Measurements from ENCODE around the gene ATP5F1D. TPM values are rescaled to one million over a fixed set of nuclear protein-coding genes. Genes with fewer than 3 reads are reported as not detected.

The ATP5F1D gene
- total and polyA plus RNA-seq, 2 of the 13 experiments (the other 11 are each of a cell fraction or from before 2014, with no cell fraction given): 39.4 to 78.7 TPM

DNA sequence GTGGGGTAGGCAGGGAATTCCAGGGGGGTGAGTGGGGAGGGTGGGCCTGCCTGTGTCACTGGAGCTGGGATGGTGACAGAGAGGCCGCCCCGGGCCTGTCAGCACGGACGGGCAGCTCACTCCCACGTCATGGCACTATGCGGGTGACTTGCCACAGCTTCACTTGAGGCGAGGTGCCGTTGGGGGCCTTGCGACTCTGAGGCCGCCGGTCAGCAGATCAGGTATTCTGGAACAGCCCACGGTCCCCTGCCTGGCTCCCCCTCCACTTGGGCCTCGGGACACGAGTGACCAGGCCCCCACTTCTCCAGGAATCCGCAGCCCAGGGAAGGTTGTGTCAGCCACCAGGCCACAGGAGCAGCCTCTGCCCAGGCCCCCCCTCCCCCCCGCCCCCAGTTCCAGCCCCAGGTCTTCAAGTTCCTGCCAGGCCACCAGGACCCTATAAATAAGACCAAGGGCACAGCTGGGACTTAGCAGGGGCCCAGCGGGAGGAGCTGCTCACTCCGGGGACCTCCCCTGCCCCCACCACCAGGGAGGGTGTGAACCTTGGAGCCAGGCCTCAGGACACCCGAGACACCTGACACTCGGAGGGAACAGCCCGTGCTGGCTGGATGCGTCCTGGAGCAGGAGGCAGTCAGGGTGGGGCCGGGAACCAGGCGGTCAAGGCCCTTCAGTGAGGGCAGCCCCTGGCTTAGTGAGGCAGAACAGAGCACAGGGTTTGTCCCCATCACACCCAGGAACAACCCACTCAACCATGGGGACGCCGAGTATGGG lies 4.1 kb downstream of the ATP5F1D start (continued):
- TF ChIP-seq, protein P1, sequence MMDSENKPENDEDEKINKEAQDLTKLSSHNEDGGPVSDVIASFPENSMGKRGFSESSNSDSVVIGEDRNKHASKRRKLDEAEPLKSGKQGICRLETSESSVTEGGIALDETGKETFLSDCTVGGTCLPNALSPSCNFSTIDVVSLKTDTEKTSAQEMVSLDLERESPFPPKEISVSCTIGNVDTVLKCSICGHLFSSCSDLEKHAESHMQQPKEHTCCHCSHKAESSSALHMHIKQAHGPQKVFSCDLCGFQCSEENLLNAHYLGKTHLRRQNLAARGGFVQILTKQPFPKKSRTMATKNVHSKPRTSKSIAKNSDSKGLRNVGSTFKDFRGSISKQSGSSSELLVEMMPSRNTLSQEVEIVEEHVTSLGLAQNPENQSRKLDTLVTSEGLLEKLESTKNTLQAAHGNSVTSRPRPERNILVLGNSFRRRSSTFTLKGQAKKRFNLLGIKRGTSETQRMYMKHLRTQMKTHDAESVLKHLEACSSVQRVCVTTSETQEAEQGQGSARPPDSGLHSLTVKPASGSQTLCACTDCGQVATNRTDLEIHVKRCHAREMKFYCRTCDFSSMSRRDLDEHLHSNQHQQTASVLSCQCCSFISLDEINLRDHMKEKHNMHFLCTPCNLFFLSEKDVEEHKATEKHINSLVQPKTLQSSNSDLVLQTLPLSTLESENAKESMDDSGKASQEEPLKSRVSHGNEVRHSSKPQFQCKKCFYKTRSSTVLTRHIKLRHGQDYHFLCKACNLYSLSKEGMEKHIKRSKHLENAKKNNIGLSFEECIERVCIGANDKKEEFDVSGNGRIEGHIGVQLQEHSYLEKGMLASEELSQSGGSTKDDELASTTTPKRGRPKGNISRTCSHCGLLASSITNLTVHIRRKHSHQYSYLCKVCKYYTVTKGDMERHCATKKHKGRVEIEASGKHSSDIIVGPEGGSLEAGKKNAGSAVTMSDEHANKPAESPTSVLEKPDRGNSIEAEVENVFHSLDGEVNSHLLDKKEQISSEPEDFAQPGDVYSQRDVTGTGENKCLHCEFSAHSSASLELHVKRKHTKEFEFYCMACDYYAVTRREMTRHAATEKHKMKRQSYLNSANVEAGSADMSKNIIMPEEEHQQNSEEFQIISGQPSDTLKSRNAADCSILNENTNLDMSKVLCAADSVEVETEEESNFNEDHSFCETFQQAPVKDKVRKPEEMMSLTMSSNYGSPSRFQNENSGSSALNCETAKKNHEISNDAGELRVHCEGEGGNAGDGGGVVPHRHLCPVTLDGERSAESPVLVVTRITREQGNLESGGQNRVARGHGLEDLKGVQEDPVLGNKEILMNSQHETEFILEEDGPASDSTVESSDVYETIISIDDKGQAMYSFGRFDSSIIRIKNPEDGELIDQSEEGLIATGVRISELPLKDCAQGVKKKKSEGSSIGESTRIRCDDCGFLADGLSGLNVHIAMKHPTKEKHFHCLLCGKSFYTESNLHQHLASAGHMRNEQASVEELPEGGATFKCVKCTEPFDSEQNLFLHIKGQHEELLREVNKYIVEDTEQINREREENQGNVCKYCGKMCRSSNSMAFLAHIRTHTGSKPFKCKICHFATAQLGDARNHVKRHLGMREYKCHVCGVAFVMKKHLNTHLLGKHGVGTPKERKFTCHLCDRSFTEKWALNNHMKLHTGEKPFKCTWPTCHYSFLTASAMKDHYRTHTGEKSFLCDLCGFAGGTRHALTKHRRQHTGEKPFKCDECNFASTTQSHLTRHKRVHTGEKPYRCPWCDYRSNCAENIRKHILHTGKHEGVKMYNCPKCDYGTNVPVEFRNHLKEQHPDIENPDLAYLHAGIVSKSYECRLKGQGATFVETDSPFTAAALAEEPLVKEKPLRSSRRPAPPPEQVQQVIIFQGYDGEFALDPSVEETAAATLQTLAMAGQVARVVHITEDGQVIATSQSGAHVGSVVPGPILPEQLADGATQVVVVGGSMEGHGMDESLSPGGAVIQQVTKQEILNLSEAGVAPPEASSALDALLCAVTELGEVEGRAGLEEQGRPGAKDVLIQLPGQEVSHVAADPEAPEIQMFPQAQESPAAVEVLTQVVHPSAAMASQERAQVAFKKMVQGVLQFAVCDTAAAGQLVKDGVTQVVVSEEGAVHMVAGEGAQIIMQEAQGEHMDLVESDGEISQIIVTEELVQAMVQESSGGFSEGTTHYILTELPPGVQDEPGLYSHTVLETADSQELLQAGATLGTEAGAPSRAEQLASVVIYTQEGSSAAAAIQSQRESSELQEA (CRISPR knock-in tag; IDR thresholded peaks at IDR 0.05; ENCODE audit: not compliant biosample characterization): no peak
- TF ChIP-seq BORCS8-MEF2B (CRISPR knock-in tag; IDR thresholded peaks at IDR 0.05): peak; percentile 46; the same call in 1 of the 2 replicates
- TF ChIP-seq, protein P2, sequence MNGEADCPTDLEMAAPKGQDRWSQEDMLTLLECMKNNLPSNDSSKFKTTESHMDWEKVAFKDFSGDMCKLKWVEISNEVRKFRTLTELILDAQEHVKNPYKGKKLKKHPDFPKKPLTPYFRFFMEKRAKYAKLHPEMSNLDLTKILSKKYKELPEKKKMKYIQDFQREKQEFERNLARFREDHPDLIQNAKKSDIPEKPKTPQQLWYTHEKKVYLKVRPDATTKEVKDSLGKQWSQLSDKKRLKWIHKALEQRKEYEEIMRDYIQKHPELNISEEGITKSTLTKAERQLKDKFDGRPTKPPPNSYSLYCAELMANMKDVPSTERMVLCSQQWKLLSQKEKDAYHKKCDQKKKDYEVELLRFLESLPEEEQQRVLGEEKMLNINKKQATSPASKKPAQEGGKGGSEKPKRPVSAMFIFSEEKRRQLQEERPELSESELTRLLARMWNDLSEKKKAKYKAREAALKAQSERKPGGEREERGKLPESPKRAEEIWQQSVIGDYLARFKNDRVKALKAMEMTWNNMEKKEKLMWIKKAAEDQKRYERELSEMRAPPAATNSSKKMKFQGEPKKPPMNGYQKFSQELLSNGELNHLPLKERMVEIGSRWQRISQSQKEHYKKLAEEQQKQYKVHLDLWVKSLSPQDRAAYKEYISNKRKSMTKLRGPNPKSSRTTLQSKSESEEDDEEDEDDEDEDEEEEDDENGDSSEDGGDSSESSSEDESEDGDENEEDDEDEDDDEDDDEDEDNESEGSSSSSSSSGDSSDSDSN (CRISPR knock-in tag; IDR thresholded peaks at IDR 0.05): peak; percentile 45
- no peak for TF ChIP-seq ZBED4 (CRISPR knock-in tag; IDR thresholded peaks at IDR 0.05; ENCODE audit: borderline replicate concordance)
- TF ChIP-seq ATRX (CRISPR knock-in tag; IDR thresholded peaks at IDR 0.05; ENCODE audit: borderline replicate concordance): no peak; the same call in 1 of the 2 replicates
- TF ChIP-seq, protein P3, sequence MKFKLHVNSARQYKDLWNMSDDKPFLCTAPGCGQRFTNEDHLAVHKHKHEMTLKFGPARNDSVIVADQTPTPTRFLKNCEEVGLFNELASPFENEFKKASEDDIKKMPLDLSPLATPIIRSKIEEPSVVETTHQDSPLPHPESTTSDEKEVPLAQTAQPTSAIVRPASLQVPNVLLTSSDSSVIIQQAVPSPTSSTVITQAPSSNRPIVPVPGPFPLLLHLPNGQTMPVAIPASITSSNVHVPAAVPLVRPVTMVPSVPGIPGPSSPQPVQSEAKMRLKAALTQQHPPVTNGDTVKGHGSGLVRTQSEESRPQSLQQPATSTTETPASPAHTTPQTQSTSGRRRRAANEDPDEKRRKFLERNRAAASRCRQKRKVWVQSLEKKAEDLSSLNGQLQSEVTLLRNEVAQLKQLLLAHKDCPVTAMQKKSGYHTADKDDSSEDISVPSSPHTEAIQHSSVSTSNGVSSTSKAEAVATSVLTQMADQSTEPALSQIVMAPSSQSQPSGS (CRISPR knock-in tag; IDR thresholded peaks at IDR 0.05): no peak
- no peak for TF ChIP-seq ZNF816 (CRISPR knock-in tag; IDR thresholded peaks at IDR 0.05; ENCODE audit: borderline replicate concordance)
- no peak for TF ChIP-seq GTF3A (CRISPR knock-in tag; conservative IDR thresholded peaks at IDR 0.05)
- peak; percentile 43; the same call in 1 of the 2 replicates for TF ChIP-seq ZNF792 (CRISPR knock-in tag; IDR thresholded peaks at IDR 0.05)

All from HepG2 (cell line).